Ascending aorta (tissue), 2 donors: ENCODE measurements around the gene ZNF284. TPM values are rescaled to one million over a fixed set of nuclear protein-coding genes. Genes with fewer than 3 reads are reported as not detected.
"Not testable (repeated sequence)": the region's sequence is repeated elsewhere in the genome, so short reads cannot be mapped to it uniquely, and the experiment has no call there.

Experiments
- DNase-seq, 2 donors: peaks; one replicate each; pipeline ENCODE4 v3.0.0-alpha.2; 2019; ENCODE audit warnings: low spot score in 2 of 2
- H3K27ac ChIP-seq, 2 donors: fragments of 200-600 bp; sonication (generic); one replicate each; pipeline ENCODE4 v1.5.1; 2016 to 2017; ENCODE audit warnings: mild to moderate bottlenecking in 1 of 2
- H3K27me3 ChIP-seq: fragments of 200-600 bp; sonication (generic); one replicate; pipeline ENCODE4 v1.5.1; 2017
- H3K36me3 ChIP-seq, 2 donors: fragments of 200-600 bp; sonication (generic); one replicate each; pipeline ENCODE4 v1.5.1; 2016
- H3K4me1 ChIP-seq, 2 donors: fragments of 200-600 bp; sonication (generic); one replicate each; pipeline ENCODE4 v1.5.1; 2016 to 2017; ENCODE audit warnings: mild to moderate bottlenecking in 1 of 2
- H3K4me3 ChIP-seq, 2 donors: fragments of 200-600 bp; sonication (generic); one replicate each; pipeline ENCODE4 v1.5.1; 2016 to 2017; ENCODE audit warnings: mild to moderate bottlenecking in 1 of 2
- H3K9me3 ChIP-seq, 2 donors: fragments of 200-600 bp; sonication (generic); one replicate each; pipeline ENCODE4 v1.5.1; 2016
- intact Hi-C: fragments of 100-400 bp; cut with DNase I; formaldehyde crosslinking; loops from one replicate; pipeline ENCODE4 v1.15.1; 2023
- total RNA-seq: library from RNA; depleted of rRNA; stranded (reverse); fragments of >200 nt; gene quantifications from one replicate; pipeline ENCODE4 v1.1.0, GENCODE V29; 2016
- TF ChIP-seq, protein P1 (sequence below), 3 experiments: fragments of 200-600 bp in 2 of 3; fragments of 450-650 bp in 1 of 3; sonication (generic) in 2 of 3; IDR thresholded peaks; one replicate each; pipeline ENCODE4 v1.5.1; 2016 to 2019; ENCODE audit warnings: antibody characterized with exemption in 3 of 3, mild to moderate bottlenecking in 1 of 3, moderate library complexity in 1 of 3

ZNF284 gene
- total RNA-seq, 1 donor from 2014 or later = 0.21 TPM

DNA sequence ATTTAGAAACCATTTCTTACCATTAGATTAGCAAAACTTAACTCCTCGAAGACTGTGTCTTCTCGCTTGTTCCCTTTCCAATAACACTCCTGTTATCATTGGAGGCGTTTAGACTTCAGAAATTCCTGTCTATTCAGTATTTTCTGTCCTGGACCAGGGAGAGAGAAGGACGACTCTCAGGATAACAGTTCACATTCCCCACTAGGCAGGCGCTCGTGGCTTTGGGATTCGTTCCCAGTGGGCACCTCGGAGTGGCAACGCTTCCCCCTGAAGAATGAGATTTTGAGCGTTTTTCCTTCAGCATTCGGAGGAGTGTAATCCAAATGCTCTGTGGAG is 40.8 kb downstream of the ZNF284 start:
- peaks cover 24 to 46% of the 10 kb centered on the region in 2 donors for H3K9me3 ChIP-seq
- peaks cover 0 to 8% of the 10 kb centered on the region in 2 donors for H3K4me1 ChIP-seq
- intact Hi-C loops = loop anchor here (1.0 to 10.0 kb wide), 11 partner anchors 18 to 288 kb away; partner anchors contain the start of genes ZNF112, ZNF155, ZNF221 and ZNF224
- H3K27me3 ChIP-seq = no peaks in the 10 kb centered on the region
- H3K4me3 ChIP-seq = peak overlapping the region; percentile 79 to 84
- TF ChIP-seq, protein P1, sequence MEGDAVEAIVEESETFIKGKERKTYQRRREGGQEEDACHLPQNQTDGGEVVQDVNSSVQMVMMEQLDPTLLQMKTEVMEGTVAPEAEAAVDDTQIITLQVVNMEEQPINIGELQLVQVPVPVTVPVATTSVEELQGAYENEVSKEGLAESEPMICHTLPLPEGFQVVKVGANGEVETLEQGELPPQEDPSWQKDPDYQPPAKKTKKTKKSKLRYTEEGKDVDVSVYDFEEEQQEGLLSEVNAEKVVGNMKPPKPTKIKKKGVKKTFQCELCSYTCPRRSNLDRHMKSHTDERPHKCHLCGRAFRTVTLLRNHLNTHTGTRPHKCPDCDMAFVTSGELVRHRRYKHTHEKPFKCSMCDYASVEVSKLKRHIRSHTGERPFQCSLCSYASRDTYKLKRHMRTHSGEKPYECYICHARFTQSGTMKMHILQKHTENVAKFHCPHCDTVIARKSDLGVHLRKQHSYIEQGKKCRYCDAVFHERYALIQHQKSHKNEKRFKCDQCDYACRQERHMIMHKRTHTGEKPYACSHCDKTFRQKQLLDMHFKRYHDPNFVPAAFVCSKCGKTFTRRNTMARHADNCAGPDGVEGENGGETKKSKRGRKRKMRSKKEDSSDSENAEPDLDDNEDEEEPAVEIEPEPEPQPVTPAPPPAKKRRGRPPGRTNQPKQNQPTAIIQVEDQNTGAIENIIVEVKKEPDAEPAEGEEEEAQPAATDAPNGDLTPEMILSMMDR (IDR thresholded peaks at IDR 0.05) = no peak
- peaks cover 15 to 17% of the 10 kb centered on the region in 2 donors for H3K36me3 ChIP-seq
- H3K27ac ChIP-seq = peak overlapping the region; percentile 17 to 67
- DNase-seq = no peak

DNA sequence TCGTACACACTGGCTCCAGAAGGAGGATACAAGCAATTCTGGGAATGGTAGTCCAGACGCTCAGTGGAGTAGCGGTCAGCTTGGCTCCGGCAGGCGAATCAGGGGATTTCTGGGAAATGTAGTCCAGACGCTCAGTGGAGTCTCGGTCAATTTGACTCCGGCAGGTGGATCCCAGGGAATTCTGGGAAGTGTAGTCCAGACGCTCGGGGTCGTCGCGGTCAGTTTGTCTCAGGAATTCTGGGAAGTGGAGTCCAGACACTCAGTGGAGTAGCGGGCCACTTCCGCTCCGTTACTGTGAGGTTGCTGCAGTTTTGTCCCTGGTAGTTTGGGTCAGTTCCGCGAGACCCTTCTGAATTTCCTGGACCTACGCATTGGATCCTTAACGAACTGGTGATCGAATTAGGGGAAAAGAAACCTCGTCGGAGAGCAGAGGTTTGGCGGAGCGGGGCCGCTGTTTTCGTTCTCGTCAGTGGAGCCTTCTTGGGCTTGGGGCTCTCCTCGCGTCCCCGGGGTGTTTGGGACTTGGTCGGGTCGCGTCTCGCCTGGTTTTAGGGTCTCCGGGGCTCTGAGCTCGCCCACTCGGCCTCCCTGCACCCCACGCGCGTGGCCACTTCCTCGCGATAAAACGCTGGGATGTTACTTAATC is 41.3 kb downstream of the ZNF284 start, which contains the start of gene ZNF225:
TSS of gene ZNF225 (plus strand) at position 262 of the 646 bp plus-strand sequence. CDS start 2,429 bp downstream, outside the sequence.
- H3K36me3 ChIP-seq = peaks cover 17 to 19% of the 10 kb centered on the region in 2 donors
- H3K4me1 ChIP-seq = peaks cover 0 to 8% of the 10 kb centered on the region in 2 donors
- peak within 1 kb of the TSS; percentile 79 to 84 for H3K4me3 ChIP-seq
- intact Hi-C loops = loop anchor here (1.0 to 10.0 kb wide), 11 partner anchors 19 to 288 kb away; partner anchors contain the start of genes ZNF112, ZNF155, ZNF221 and ZNF224
- peak within 1 kb of the TSS; percentile 73 to 82 for H3K27ac ChIP-seq
- no peaks in the 10 kb centered on the region for H3K27me3 ChIP-seq
- TF ChIP-seq, protein P1 (IDR thresholded peaks at IDR 0.05) = no peak
- DNase-seq = peak; percentile 92 to 99
- peaks cover 19 to 41% of the 10 kb centered on the region in 2 donors for H3K9me3 ChIP-seq

DNA sequence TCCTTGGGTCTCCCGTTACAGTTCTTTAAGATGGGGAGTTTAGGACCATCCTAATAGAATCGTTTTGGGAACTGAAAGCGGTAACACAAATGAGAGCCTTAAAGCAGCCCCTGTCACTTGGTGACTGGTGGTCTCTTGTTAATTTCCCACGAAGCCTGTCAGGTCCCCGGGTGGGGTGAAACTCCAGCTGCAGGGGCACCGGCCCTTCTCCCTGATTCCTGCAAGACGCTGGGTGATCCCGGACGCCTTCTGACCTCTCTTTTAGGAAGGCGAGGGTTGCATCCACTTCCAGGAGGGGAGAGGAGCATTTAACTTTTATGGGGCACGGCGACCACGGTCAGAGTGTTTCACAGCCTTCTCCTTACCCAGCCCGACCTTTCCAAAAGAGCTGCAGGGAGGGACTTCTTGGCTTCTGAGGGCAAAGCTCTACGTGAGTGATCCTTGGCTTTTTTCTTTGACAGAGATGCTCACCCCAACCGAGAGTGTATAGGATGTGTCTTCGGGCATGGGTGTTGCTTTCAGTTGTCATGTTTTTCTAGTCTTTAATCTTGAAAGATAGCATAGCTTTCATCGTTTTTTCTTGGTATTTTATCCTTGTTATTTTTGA is 41.9 kb downstream of the ZNF284 start:
- Histone ChIP-seq H3K9me3 (peaks cover 12 to 35% of the 10 kb centered on the region in 2 donors), H3K27me3 (no peaks in the 10 kb centered on the region), H3K4me3 (peak overlapping the region; percentile 79 to 84), H3K27ac (peak overlapping the region; percentile 73 to 82), H3K36me3 (peaks cover 20 to 25% of the 10 kb centered on the region in 2 donors), H3K4me1 (peaks cover 0 to 8% of the 10 kb centered on the region in 2 donors)
- no peak for DNase-seq
- TF ChIP-seq, protein P1 (IDR thresholded peaks at IDR 0.05) = no peak
- intact Hi-C loops = loop anchor here (1.0 to 10.0 kb wide), 11 partner anchors 20 to 289 kb away; partner anchors contain the start of genes ZNF112, ZNF155, ZNF221 and ZNF224

DNA sequence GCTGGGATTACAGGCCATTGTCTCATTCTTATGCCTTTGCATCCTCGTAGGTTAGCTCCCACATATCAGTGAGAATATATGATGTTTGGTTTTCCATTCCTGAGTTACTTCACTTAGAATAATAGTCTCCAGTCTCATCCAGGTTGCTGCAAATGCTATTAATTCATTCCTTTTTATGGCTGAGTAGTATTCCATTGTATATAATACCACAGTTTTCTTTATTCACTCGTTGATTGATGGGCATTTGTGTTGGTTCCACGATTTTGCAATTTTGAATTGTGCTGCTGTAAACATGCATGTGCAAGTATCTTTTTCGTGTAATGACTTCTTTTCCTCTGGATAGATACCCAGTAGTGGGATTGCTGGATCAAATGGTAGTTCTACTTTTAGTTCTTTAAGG is 49.2 kb downstream of the ZNF284 start:
- H3K27me3 ChIP-seq, H3K27ac ChIP-seq, intact Hi-C loops, DNase-seq, H3K4me3 ChIP-seq, H3K4me1 ChIP-seq: not testable (repeated sequence)
- peaks cover 64 to 95% of the 10 kb centered on the region in 2 donors for H3K36me3 ChIP-seq
- peaks cover 28 to 58% of the 10 kb centered on the region in 2 donors for H3K9me3 ChIP-seq

DNA sequence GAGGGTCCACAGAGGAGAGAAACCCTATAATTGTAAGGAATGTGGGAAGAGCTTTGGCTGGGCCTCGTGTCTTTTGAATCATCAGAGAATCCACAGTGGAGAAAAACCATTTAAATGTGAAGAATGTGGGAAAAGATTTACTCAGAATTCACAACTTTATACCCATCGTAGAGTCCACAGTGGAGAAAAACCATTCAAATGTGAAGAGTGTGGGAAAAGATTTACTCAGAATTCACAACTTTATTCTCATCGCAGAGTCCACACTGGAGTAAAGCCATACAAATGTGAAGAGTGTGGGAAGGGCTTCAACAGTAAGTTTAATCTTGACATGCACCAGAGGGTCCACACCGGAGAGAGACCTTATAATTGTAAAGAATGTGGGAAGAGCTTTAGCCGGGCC is 60.0 kb downstream of the ZNF284 start:
- no peak overlapping the region for H3K27ac ChIP-seq
- H3K9me3 ChIP-seq = peaks cover 63 to 94% of the 10 kb centered on the region in 2 donors
- no peak overlapping the region for H3K4me3 ChIP-seq
- peaks cover 54 to 61% of the 10 kb centered on the region in 2 donors for H3K36me3 ChIP-seq
- TF ChIP-seq, protein P1 (IDR thresholded peaks at IDR 0.05) = no peak
- DNase-seq = no peak
- intact Hi-C loops = no loop called here
- no peaks in the 10 kb centered on the region for H3K4me1 ChIP-seq
- H3K27me3 ChIP-seq = no peaks in the 10 kb centered on the region

Other genes with a start within 250 kb of the ZNF284 start
- not detected for gene ZNF283, start 244.8 kb upstream of the ZNF284 start, total RNA-seq
- not detected for gene ZNF404, start 188.2 kb upstream of the ZNF284 start, total RNA-seq
- 6.5 TPM for gene ZNF45, start 136.9 kb upstream of the ZNF284 start, total RNA-seq
- 2.6 TPM for gene ZNF221, start 120.9 kb upstream of the ZNF284 start, total RNA-seq
- not detected for gene ZNF155, start 88.0 kb upstream of the ZNF284 start, total RNA-seq
- gene ZNF230, start 69.2 kb upstream of the ZNF284 start, total RNA-seq = 0.32 TPM
- 0.43 TPM for gene ZNF222, start 46.8 kb upstream of the ZNF284 start, total RNA-seq
- not detected for gene ZNF223, start 20.1 kb upstream of the ZNF284 start, total RNA-seq
- gene ZNF224, start 22.2 kb downstream of the ZNF284 start, total RNA-seq = 119 TPM
- 3.3 TPM for gene ZNF225, start 41.2 kb downstream of the ZNF284 start, total RNA-seq
- 7.9 TPM for gene ZNF234, start 69.4 kb downstream of the ZNF284 start, total RNA-seq
- gene ZNF226, start 92.9 kb downstream of the ZNF284 start, total RNA-seq = 4.7 TPM
- gene ZNF227, start 140.4 kb downstream of the ZNF284 start, total RNA-seq = 7.1 TPM
- gene ZNF233, start 187.7 kb downstream of the ZNF284 start, total RNA-seq = not detected
- 6.6 TPM for gene ZNF235, start 232.9 kb downstream of the ZNF284 start, total RNA-seq